Subcutaneous abdominal adipose tissue (tissue), 5 donors: ENCODE results near the gene FAF2.
"Not testable (repeated sequence)": the region's sequence is repeated elsewhere in the genome, so short reads cannot be mapped to it uniquely, and the experiment has no call there.

ENCODE experiments used
- H3K27ac ChIP-seq: one replicate; pipeline ENCODE4 v1.7.0; 2013; ENCODE audit warnings: low read depth, mild to moderate bottlenecking, inconsistent platforms, low read length, moderate library complexity
- H3K27me3 ChIP-seq, 5 donors: one replicate each; pipeline ENCODE4 v1.7.0; 2013; ENCODE audit warnings: low read length in 5 of 5, inconsistent platforms in 1 of 5; ENCODE audit not compliant: control insufficient read depth in 5 of 5, insufficient read depth in 4 of 5
- H3K36me3 ChIP-seq, 5 donors: one replicate each; pipeline ENCODE4 v1.7.0; 2013; ENCODE audit warnings: low read length in 5 of 5; ENCODE audit not compliant: control insufficient read depth in 5 of 5, insufficient read depth in 5 of 5
- H3K4me1 ChIP-seq, 5 donors: one replicate each; pipeline ENCODE4 v1.7.0; 2013; ENCODE audit warnings: low read length in 5 of 5, mild to moderate bottlenecking in 3 of 5, moderate library complexity in 1 of 5; ENCODE audit not compliant: control insufficient read depth in 5 of 5, insufficient read depth in 5 of 5
- H3K4me3 ChIP-seq, 5 donors: one replicate each; pipeline ENCODE4 v1.7.0; 2013; ENCODE audit warnings: low read length in 5 of 5, low read depth in 1 of 5
- H3K9ac ChIP-seq, 5 donors: one replicate each; pipeline ENCODE4 v1.7.0; 2013; ENCODE audit warnings: low read length in 5 of 5, mild to moderate bottlenecking in 4 of 5, moderate library complexity in 3 of 5
- H3K9me3 ChIP-seq, 5 donors: one replicate each; pipeline ENCODE4 v1.7.0; 2013; ENCODE audit warnings: low read length in 5 of 5; ENCODE audit not compliant: control insufficient read depth in 5 of 5
- donor health status: healthy.
- donor health status: healthy.
- donor health status: healthy.
- donor health status: healthy.
- donor health status: healthy.

The FAF2 gene

GRCh38 chr5:176545737-176546509 is 97.7 kb downstream of the FAF2 start:
- Histone ChIP-seq H3K9ac (peak overlapping the region in 1 of 5 donors; percentile 7), H3K27ac (no peak overlapping the region), H3K4me1 (peaks cover 2 to 32% (median 26%) of the 10 kb centered on the region in 5 donors), H3K4me3 (no peak overlapping the region), H3K9me3 (no peaks in the 10 kb centered on the region), H3K27me3 (peaks cover 9 to 16% (median 11%) of the 10 kb centered on the region in 5 donors), H3K36me3 (no peaks in the 10 kb centered on the region)

DNA sequence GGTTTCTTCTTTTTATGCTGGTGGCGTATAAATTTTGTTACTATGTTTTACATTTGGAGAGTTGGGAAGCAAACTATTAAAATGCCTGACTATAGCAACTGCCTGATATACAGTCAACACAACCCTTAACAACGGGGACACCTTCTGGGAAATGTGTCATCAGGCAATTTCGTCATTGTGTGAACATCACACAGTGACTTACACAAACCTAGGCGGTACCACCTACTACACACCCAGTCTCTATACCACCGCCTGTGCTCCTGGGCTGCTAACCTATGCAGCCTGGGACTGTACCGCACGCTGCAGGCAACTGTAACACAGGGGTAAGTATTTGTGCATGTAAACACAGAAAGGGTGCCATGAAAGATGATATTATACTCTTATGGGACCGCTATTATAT is 99.6 kb downstream of the FAF2 start:
- H3K9me3 ChIP-seq, result no peaks in the 10 kb centered on the region
- peaks cover 20 to 27% (median 22%) of the 10 kb centered on the region in 5 donors for H3K27me3 ChIP-seq
- H3K27ac ChIP-seq, result no peak overlapping the region
- H3K36me3 ChIP-seq, result no peaks in the 10 kb centered on the region
- no peak overlapping the region for H3K4me3 ChIP-seq
- H3K9ac ChIP-seq, result no peak overlapping the region
- H3K4me1 ChIP-seq, result peaks cover 0 to 13% (median 9%) of the 10 kb centered on the region in 5 donors

GRCh38 chr5:176548967-176549444 is 100.8 kb downstream of the FAF2 start, which contains the start of gene CDHR2:
Gene CDHR2 (plus strand): TSS chr5:176549342. CDS start chr5:176565353, 16,011 bp downstream.
- Histone ChIP-seq H3K27me3 (peaks cover 25 to 38% (median 29%) of the 10 kb centered on the region in 5 donors), H3K4me1 (peaks cover 0 to 9% (median 3%) of the 10 kb centered on the region in 5 donors), H3K36me3 (no peaks in the 10 kb centered on the region), H3K4me3 (no peak within 1 kb of the TSS), H3K9me3 (no peaks in the 10 kb centered on the region), H3K9ac (no peak within 1 kb of the TSS), H3K27ac (no peak within 1 kb of the TSS)

DNA sequence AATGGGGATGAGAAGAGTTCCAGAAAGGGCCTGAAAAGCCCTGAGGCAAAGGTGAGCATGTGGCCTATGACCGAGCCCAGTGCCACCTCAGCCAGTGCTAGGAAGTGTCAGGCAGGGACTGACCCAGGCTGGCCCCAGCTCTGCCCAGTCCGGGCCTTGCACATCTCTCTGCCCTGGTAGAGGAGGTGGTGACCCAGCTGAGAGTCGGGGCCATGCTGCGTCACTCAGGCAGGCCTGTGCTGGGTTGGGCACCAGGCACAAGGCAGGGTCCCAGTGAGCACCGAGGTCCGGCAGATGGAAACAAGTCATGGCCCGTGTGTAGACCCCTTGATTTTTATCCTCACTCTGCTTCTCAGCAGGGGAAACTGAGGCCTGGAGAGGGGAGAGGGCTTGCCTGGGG is 101.7 kb downstream of the FAF2 start:
- Histone ChIP-seq H3K36me3 (no peaks in the 10 kb centered on the region), H3K9ac (no peak overlapping the region), H3K9me3 (no peaks in the 10 kb centered on the region), H3K4me1 (peaks cover 0 to 10% (median 4%) of the 10 kb centered on the region in 5 donors), H3K27ac (no peak overlapping the region), H3K27me3 (peaks cover 28 to 42% (median 29%) of the 10 kb centered on the region in 5 donors), H3K4me3 (no peak overlapping the region)

- Histone ChIP-seq H3K9ac (no peak overlapping the region), H3K27ac (no peak overlapping the region), H3K27me3 (peaks cover 28 to 42% (median 29%) of the 10 kb centered on the region in 5 donors)
Measured at GRCh38 chr5:176550275-176550831, 102.2 kb downstream of the FAF2 start.

DNA sequence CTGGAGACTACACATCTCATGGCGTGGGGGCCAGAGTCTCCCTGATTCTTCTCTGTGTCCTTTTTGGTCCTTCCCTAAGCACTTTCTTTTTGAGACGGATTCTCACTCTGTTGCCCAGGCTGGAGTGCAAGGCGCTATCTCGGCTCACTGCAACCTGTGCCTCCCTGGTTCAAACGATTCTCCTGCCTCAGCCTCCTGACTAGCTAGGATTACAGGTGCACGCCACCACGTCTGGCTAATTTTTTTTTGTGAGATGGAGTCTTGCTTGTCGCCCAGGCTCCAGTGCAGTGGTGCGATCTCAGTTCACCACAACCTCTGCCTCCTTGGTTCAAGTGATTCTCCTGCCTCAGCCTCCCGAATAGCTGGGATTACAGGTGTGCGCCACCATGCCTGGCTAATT is 102.8 kb downstream of the FAF2 start:
- H3K27me3 ChIP-seq, result peaks cover 28 to 42% (median 29%) of the 10 kb centered on the region in 5 donors
- H3K4me1 ChIP-seq, H3K9me3 ChIP-seq, H3K27ac ChIP-seq, H3K4me3 ChIP-seq, H3K36me3 ChIP-seq, H3K9ac ChIP-seq: not testable (repeated sequence)

More at GRCh38 chr5:176550275-176550831, 102.2 kb downstream of the FAF2 start:
- Histone ChIP-seq H3K4me3 (no peak overlapping the region), H3K4me1 (peaks cover 0 to 10% (median 4%) of the 10 kb centered on the region in 5 donors), H3K9me3 (no peaks in the 10 kb centered on the region), H3K36me3 (no peaks in the 10 kb centered on the region)

DNA sequence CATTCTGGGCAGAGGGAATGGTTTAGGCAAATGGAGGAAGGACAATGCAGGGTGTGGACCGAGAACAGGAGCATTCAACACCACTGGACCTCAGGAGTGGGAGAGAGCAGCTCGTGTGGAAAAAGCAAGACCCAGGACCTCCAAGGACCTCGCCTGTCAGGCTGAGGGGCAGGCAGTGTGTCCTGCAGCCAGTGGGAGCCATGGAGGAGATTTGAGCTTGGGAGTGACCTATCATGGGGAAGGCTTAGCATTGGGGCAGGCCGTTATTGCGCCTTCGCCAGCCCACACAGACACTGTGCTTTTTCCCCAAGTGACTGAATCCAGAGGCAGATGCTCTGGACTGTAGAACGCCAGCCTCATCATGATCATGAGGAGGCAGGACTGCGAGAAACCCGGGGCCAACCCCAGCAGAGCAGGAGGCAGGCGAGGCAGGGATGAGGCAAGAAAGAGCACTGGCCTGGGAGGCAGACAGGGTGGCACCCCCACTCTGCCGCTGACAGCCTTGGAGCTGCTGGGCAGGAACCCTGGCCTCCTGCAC is 104.2 kb downstream of the FAF2 start:
- no peaks in the 10 kb centered on the region for H3K36me3 ChIP-seq
- no peak overlapping the region for H3K9ac ChIP-seq
- H3K4me1 ChIP-seq, result peaks cover 0 to 10% (median 4%) of the 10 kb centered on the region in 5 donors
- peaks cover 28 to 40% (median 29%) of the 10 kb centered on the region in 5 donors for H3K27me3 ChIP-seq
- H3K4me3 ChIP-seq, result no peak overlapping the region
- no peak overlapping the region for H3K27ac ChIP-seq
- H3K9me3 ChIP-seq, result no peaks in the 10 kb centered on the region

- no peaks in the 10 kb centered on the region for H3K36me3 ChIP-seq
- H3K9me3 ChIP-seq, result no peaks in the 10 kb centered on the region
- no peak overlapping the region for H3K27ac ChIP-seq
- peaks cover 26 to 39% (median 29%) of the 10 kb centered on the region in 5 donors for H3K27me3 ChIP-seq
- H3K4me1 ChIP-seq, result peaks cover 0 to 10% (median 4%) of the 10 kb centered on the region in 5 donors
- no peak overlapping the region for H3K9ac ChIP-seq
- no peak overlapping the region for H3K4me3 ChIP-seq
Measured at GRCh38 chr5:176553260-176554085, 105.3 kb downstream of the FAF2 start.

- no peak overlapping the region for H3K4me3 ChIP-seq
- H3K9me3 ChIP-seq, result peaks cover 0 to 7% (median 0%) of the 10 kb centered on the region in 5 donors
- H3K27ac ChIP-seq, result no peak overlapping the region
- peaks cover 11 to 25% (median 15%) of the 10 kb centered on the region in 5 donors for H3K27me3 ChIP-seq
- no peak overlapping the region for H3K9ac ChIP-seq
- H3K36me3 ChIP-seq, result no peaks in the 10 kb centered on the region
- H3K4me1 ChIP-seq, result peaks cover 0 to 7% (median 4%) of the 10 kb centered on the region in 5 donors
Measured at GRCh38 chr5:176557846-176558245, 109.7 kb downstream of the FAF2 start.
